ENCODE measurements around the gene ATP9A.

Gene ATP9A

GRCh38 chr20:51733070-51733469, 35.1 kb downstream of the ATP9A start:
- Histone ChIP-seq H3K4me3 (ENCODE audit: low read depth, low read length) (no peak overlapping the region), H3K27ac (ENCODE audit: extremely low read depth, low read depth, low read length) (no peak overlapping the region), H3K4me1 (ENCODE audit: control insufficient read depth, insufficient read depth, low read length) (peaks cover 11% of the 10 kb centered on the region), H3K36me3 (ENCODE audit: control insufficient read depth in 2 of 2, insufficient read depth in 1 of 2, low read length in 2 of 2) (no peaks in the 10 kb centered on the region), H3K9me3 (ENCODE audit: control insufficient read depth, insufficient read depth, low read depth, low read length) (no peaks in the 10 kb centered on the region)
- ChIA-PET CTCF (no interaction called here), POLR2A (no interaction called here)
- no peak for TF ChIP-seq ZNF146 (tag by site-specific recombination; IDR thresholded peaks at IDR 0.05)
- no peak for TF ChIP-seq PRDM1 (tag by site-specific recombination; IDR thresholded peaks at IDR 0.05)
- no peak for TF ChIP-seq KLF10 (tag by site-specific recombination; IDR thresholded peaks at IDR 0.05)
- TF ChIP-seq ZNF654 (tag by site-specific recombination; IDR thresholded peaks at IDR 0.05; ENCODE audit: low read depth): no peak
- no peak for TF ChIP-seq REPIN1 (tag by site-specific recombination; IDR thresholded peaks at IDR 0.05; ENCODE audit: low read depth)
- no peak for TF ChIP-seq ZNF558 (tag by site-specific recombination; IDR thresholded peaks at IDR 0.05)
- TF ChIP-seq SALL2 (tag by site-specific recombination; IDR thresholded peaks at IDR 0.05; ENCODE audit: borderline replicate concordance): no peak
- TF ChIP-seq ZNF223 (tag by site-specific recombination; IDR thresholded peaks at IDR 0.05): no peak
- TF ChIP-seq ZNF2 (tag by site-specific recombination; IDR thresholded peaks at IDR 0.05): no peak
- TF ChIP-seq ATF2 (tag by site-specific recombination; IDR thresholded peaks at IDR 0.05; ENCODE audit: low read depth): no peak
- no peak for TF ChIP-seq ZNF362 (tag by site-specific recombination; IDR thresholded peaks at IDR 0.05)
- no peak for TF ChIP-seq ZNF48 (tag by site-specific recombination; IDR thresholded peaks at IDR 0.05)
- no peak for TF ChIP-seq ZSCAN23 (tag by site-specific recombination; IDR thresholded peaks at IDR 0.05)
- TF ChIP-seq ZNF791 (tag by site-specific recombination; IDR thresholded peaks at IDR 0.05): no peak
- no peak for TF ChIP-seq GLI4 (tag by site-specific recombination; IDR thresholded peaks at IDR 0.05)
- TF ChIP-seq ZNF701 (tag by site-specific recombination; IDR thresholded peaks at IDR 0.05): no peak
- no peak for TF ChIP-seq ZNF560 (tag by site-specific recombination; IDR thresholded peaks at IDR 0.05; ENCODE audit: borderline replicate concordance)
- no peak for TF ChIP-seq ZNF626 (tag by site-specific recombination; IDR thresholded peaks at IDR 0.05)

DNA sequence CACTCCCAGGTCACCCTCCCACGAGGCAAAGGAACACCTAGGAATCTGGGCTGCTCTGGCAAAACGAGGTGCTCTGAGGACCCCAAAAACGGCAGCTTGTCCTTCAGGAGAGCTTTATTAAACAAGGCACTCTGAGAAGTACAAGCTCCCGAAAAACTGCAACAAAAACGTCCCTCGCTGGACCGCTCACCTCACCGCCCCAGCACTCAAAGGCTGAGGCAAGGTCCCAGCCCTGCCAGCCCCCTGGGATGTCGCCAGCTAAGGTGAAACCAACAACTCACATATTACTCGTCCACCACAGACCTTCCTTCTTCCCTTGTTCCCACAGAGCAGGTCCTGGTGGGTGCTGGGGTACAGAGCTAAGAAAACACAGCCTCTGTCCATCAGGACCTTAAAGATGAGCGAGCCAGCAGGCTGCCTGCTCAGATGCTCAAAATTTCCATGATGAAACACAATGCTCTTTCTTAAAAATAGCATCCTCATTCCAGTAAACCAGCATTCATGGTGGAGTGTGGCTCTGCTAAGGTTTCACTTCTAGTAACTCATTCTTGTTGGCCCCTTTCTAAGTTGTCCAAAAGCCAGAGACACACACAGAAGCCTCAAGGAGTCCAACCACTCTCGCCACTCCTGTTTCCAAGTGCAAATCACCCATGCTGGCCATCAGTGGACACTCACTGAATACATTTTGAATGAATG, 35.9 kb downstream of the ATP9A start:
- no peak overlapping the region for H3K27ac ChIP-seq (ENCODE audit: extremely low read depth, low read depth, low read length)
- no peak for TF ChIP-seq ZNF132 (tag by site-specific recombination; IDR thresholded peaks at IDR 0.05; ENCODE audit: borderline replicate concordance)
- peak; percentile 36; the same call in 1 of the 2 replicates for TF ChIP-seq PRDM1 (tag by site-specific recombination; IDR thresholded peaks at IDR 0.05)
- 0 out of 2 replicates have a peak, but pooled peaks have one; percentile 3 for TF ChIP-seq ZNF600 (tag by site-specific recombination; IDR thresholded peaks at IDR 0.05)
- no peak for TF ChIP-seq ZNF248 (tag by site-specific recombination; IDR thresholded peaks at IDR 0.05)
- peaks cover 11% of the 10 kb centered on the region for H3K4me1 ChIP-seq (ENCODE audit: control insufficient read depth, insufficient read depth, low read length)
- H3K4me3 ChIP-seq (ENCODE audit: low read depth, low read length): no peak overlapping the region
- ChIA-PET POLR2A (no interaction called here), CTCF (interaction anchor here (0.8 to 0.9 kb wide), 2 partner anchors 31 to 292 kb away, joined by 3 to 4 read pairs; no protein-coding TSS in a partner anchor)
- no peaks in the 10 kb centered on the region for H3K9me3 ChIP-seq (ENCODE audit: control insufficient read depth, insufficient read depth, low read depth, low read length)
- no peaks in the 10 kb centered on the region for H3K36me3 ChIP-seq (ENCODE audit: control insufficient read depth in 2 of 2, insufficient read depth in 1 of 2, low read length in 2 of 2)

- POLR2A ChIA-PET: no interaction called here
- TF ChIP-seq ZNF23 (tag by site-specific recombination; IDR thresholded peaks at IDR 0.05; ENCODE audit: borderline replicate concordance) (no peak), ZNF600 (tag by site-specific recombination; IDR thresholded peaks at IDR 0.05) (0 out of 2 replicates have a peak, but pooled peaks have one; percentile 13)
- Histone ChIP-seq H3K4me3 (ENCODE audit: low read depth, low read length) (no peak overlapping the region), H3K4me1 (ENCODE audit: control insufficient read depth, insufficient read depth, low read length) (peaks cover 11% of the 10 kb centered on the region), H3K27ac (ENCODE audit: extremely low read depth, low read depth, low read length) (no peak overlapping the region), H3K9me3 (ENCODE audit: control insufficient read depth, insufficient read depth, low read depth, low read length) (no peaks in the 10 kb centered on the region), H3K36me3 (ENCODE audit: control insufficient read depth in 2 of 2, insufficient read depth in 1 of 2, low read length in 2 of 2) (no peaks in the 10 kb centered on the region)
- CTCF ChIA-PET: interaction anchor here (0.8 to 0.9 kb wide), 2 partner anchors 31 to 293 kb away, joined by 3 to 4 read pairs; no protein-coding TSS in a partner anchor
These were observed 36.5 kb downstream of the ATP9A start for GRCh38 chr20:51731731-51732095.

Data from HEK293 (cell line).